ENCODE data around the gene SYNGR1.

SYNGR1 gene

DNA sequence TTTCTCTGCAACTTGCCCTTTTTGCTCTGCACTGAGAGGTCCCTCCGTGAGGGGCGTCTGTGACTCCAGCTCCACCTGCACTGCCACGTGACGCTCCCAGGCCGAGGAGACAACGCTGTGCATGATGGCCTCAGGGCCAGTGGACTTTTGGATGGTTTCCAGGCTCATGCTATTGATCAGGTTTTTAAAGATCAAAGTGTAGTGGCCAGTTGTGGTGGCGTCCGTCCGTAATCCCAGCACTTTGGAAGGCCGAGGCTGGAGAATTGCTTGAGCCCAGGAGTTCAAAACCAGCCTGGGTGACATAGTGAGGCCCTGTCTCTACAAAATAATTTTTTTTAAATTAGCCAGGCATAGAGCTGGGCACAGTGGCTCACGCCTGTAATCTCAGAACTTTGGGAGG, 46.4 kb upstream of the SYNGR1 start:
- no peaks in the 10 kb centered on the region for H3K9me3 Mint-ChIP-seq
- TF ChIP-seq, protein P1, sequence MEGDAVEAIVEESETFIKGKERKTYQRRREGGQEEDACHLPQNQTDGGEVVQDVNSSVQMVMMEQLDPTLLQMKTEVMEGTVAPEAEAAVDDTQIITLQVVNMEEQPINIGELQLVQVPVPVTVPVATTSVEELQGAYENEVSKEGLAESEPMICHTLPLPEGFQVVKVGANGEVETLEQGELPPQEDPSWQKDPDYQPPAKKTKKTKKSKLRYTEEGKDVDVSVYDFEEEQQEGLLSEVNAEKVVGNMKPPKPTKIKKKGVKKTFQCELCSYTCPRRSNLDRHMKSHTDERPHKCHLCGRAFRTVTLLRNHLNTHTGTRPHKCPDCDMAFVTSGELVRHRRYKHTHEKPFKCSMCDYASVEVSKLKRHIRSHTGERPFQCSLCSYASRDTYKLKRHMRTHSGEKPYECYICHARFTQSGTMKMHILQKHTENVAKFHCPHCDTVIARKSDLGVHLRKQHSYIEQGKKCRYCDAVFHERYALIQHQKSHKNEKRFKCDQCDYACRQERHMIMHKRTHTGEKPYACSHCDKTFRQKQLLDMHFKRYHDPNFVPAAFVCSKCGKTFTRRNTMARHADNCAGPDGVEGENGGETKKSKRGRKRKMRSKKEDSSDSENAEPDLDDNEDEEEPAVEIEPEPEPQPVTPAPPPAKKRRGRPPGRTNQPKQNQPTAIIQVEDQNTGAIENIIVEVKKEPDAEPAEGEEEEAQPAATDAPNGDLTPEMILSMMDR (IDR thresholded peaks at IDR 0.05; ENCODE audit: unreplicated experiment in 3 of 3), result no peak
- peaks cover 5% of the 10 kb centered on the region for H3K27me3 Mint-ChIP-seq (ENCODE audit: low read depth)
- H3K27ac Mint-ChIP-seq, result no peak overlapping the region
- peaks cover 3% of the 10 kb centered on the region for H3K36me3 Mint-ChIP-seq (ENCODE audit: low read depth)
- peaks cover 10% of the 10 kb centered on the region for H3K4me1 Mint-ChIP-seq
- H3K4me3 Mint-ChIP-seq, result no peak overlapping the region

DNA sequence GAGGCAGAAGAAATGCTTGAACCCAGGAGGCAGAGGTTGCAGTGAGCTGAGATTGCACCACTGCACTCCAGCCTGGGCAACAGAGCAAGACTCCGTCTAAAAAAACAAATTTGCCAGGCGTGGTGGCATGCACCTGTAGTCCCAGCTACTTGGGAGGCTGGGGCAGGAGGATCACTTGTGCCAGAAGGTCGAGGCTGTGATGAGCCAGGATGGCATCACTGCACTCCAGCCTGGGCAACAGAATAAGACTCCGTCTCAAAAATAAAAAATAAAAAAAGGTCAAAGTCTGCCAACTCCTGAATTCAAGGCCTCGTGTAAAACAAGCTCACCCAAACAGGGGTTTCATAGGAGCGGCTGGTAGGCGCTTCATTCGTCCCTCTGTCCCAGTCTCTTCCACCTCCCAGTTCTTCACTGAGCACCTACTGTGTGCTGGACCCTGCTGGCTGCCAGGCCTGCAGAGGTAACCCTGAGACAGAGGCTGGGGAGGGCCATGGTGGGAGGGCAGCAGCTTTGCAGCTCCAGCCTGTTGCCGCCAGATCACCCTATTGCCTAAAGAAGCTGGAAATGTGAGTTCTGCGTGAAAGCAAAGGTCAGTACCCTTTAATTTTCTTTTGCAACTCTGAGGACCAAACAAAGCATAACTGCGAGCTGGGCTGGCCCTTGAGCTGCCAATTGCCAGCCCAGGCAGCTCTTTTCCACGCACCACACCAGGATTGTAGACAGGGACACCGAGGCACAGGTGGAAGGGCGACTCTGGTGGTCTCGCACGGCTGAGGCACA, 45.7 kb upstream of the SYNGR1 start:
- H3K9me3 Mint-ChIP-seq, result no peaks in the 10 kb centered on the region
- no peak overlapping the region for H3K27ac Mint-ChIP-seq
- H3K27me3 Mint-ChIP-seq (ENCODE audit: low read depth), result peaks cover 5% of the 10 kb centered on the region
- no peak overlapping the region for H3K4me3 Mint-ChIP-seq
- TF ChIP-seq, protein P1 (IDR thresholded peaks at IDR 0.05; ENCODE audit: unreplicated experiment in 3 of 3), result no peak
- H3K36me3 Mint-ChIP-seq (ENCODE audit: low read depth), result peaks cover 7% of the 10 kb centered on the region
- peaks cover 10% of the 10 kb centered on the region for H3K4me1 Mint-ChIP-seq

DNA sequence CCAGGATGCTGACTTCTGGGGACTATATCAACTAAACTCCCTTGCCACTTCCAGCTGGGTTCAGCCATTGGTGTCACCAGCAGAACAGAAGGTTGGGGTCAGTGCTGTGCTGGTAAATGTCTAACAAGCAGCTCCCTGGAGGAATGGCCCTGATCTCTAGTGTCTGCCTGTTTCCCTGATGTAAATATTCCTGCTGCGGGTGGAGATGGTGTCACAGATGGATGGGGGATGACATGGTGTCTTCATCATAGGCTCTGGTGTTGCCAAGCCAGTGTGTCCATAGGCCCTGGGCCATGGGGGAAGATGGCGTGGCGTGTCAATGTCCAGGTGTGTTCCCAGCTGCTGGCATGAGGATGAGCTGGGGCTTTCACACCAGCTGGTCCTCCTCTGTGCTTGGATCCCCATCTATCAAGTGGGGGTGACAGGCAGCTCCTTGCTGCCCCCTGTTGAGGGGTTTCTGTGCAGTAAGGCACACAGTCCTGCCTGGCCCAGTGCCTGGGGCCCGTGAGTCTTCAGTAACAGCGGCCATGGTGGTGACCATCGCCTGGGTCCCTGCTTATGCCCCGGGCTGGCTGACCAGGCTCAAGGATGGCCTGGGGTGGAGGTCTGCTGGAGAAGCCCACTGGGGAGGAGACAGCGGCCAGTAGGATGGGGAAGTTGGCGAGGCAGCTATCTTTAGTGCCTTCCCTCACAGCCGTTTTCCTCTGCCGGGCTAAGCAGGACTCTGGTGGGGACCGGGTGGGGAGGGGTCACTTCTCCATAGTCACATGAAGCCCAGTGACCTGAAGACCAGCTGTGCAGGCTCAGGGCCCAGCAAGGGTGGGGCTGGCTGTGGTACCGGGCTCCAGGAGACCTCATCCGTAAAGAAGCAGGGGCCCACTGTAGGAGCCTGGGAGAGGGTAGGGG, 43.1 kb upstream of the SYNGR1 start:
- TF ChIP-seq, protein P1 (IDR thresholded peaks at IDR 0.05; ENCODE audit: unreplicated experiment in 3 of 3), result peak in 2 of 3 experiments; percentile 24 to 38
- Mint-ChIP-seq H3K9me3 (no peaks in the 10 kb centered on the region), H3K4me1 (no peaks in the 10 kb centered on the region), H3K36me3 (ENCODE audit: low read depth) (peaks cover 15% of the 10 kb centered on the region), H3K4me3 (no peak overlapping the region), H3K27me3 (ENCODE audit: low read depth) (no peaks in the 10 kb centered on the region), H3K27ac (peak overlapping the region in 1 of 3 experiments; percentile 10)

DNA sequence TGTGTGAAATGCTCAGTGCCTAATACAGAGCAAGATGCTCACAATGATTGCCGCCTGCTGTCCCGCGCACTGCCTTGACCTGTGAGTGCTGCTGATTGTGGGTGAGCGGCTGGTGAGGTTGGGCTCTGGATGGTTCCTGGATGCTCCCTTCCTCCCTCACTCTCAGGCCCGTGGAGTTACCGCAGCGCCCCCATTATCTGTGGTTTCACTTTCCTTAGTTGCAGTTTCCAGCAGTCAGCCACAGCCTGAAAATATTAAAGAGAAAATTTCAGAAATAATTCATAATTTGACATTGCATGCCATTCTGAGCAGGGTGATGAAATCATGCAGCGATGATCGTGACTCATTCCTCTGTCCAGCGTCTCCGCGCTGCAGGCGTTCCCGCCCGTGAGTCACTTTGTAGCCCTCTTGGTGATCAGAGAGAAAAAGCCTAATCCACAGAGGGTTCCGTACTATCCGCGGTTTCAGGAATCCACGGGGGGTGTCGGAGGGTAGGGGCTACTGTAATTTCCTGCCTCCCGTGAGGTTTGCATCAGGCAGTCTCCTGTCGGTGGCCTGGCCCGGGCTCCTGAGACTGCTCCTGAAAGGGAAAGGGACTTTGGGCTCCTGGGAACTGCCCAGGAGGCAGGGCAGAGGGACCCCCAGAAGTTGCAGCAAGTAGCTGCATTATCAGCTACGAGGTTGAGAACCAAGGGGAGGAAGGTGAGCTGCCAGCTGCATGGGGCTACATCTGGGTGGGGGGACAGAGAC, 41.0 kb upstream of the SYNGR1 start:
- Mint-ChIP-seq H3K9me3 (no peaks in the 10 kb centered on the region), H3K27me3 (ENCODE audit: low read depth) (no peaks in the 10 kb centered on the region), H3K4me1 (no peaks in the 10 kb centered on the region), H3K36me3 (ENCODE audit: low read depth) (peaks cover 34% of the 10 kb centered on the region), H3K4me3 (no peak overlapping the region), H3K27ac (peak overlapping the region in 2 of 3 experiments; percentile 18 to 38)
- TF ChIP-seq, protein P1 (IDR thresholded peaks at IDR 0.05; ENCODE audit: unreplicated experiment in 3 of 3), result no peak

DNA sequence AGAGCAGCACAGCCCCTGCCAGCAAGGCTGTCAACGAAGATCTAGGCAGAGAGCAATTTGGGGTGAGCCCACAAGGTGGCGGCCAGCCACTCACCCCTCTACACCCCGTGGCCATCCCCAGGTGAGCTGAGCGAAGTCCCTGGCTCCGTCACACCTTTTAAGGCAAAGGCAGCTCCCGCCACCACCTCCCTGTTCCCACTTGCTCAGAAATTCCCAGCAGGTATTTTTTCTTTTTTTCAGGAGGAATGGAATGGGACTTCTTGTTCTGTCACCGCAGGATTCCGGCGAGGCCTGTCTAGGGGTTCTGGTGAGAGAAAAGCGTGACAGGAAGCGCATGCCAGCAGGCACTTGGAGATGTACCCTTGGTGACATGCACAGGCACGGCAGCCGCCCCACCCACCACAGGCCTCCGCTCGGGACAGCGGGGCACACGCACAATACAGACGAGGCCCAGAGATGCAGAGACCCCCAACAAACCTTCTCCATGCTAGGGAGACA, 40.4 kb upstream of the SYNGR1 start:
- Mint-ChIP-seq H3K36me3 (ENCODE audit: low read depth) (peaks cover 40% of the 10 kb centered on the region), H3K4me1 (no peaks in the 10 kb centered on the region), H3K27ac (peak overlapping the region in 2 of 3 experiments; percentile 18 to 38), H3K9me3 (no peaks in the 10 kb centered on the region), H3K27me3 (ENCODE audit: low read depth) (no peaks in the 10 kb centered on the region), H3K4me3 (no peak overlapping the region)
- TF ChIP-seq, protein P1 (IDR thresholded peaks at IDR 0.05; ENCODE audit: unreplicated experiment in 3 of 3), result no peak

Data from nephron (organoid).